Neural cell (in vitro differentiated cells): Measurements from ENCODE around the gene SRC. TPM values are rescaled to one million over a fixed set of nuclear protein-coding genes. Genes with fewer than 3 reads are reported as not detected.

Experiments used
- H2AFZ ChIP-seq: fragments of 200-600, 300-800 bp; sonication (generic), shearing (Covaris generic); 2 replicates; pipeline ENCODE4 v1.6.0; 2014; ENCODE audit warnings: low read depth, mild to moderate bottlenecking, antibody characterized with exemption, low read length, moderate library complexity
- H3F3A ChIP-seq: fragments of 200-600 bp; shearing (Covaris generic); 2 replicates; pipeline ENCODE4 v1.6.1; 2016; ENCODE audit warnings: mild to moderate bottlenecking, moderate library complexity, mixed read lengths, antibody characterized with exemption, low read length; ENCODE audit not compliant: insufficient read depth, poor library complexity, severe bottlenecking
- H3K27ac ChIP-seq: fragments of 200-600, 300-800 bp; sonication (generic), shearing (Covaris generic); 2 replicates; pipeline ENCODE4 v1.5.1; 2014; ENCODE audit warnings: mild to moderate bottlenecking, low read length, moderate library complexity
- H3K27me3 ChIP-seq: fragments of 300-800, 200-600 bp; sonication (generic), shearing (Covaris generic); 2 replicates; pipeline ENCODE4 v1.6.0; 2014; ENCODE audit warnings: mild to moderate bottlenecking, low read depth, low read length, moderate library complexity; ENCODE audit not compliant: insufficient read depth
- H3K36me3 ChIP-seq: fragments of 300-800, 200-600 bp; sonication (generic), shearing (Covaris generic); 2 replicates; pipeline ENCODE4 v1.5.1; 2014; ENCODE audit warnings: mild to moderate bottlenecking, antibody characterized with exemption, low read length, moderate library complexity; ENCODE audit not compliant: insufficient read depth
- H3K4me2 ChIP-seq: fragments of 300-800, 200-600 bp; sonication (generic), shearing (Covaris generic); 2 replicates; pipeline ENCODE4 v1.6.0; 2014; ENCODE audit warnings: mild to moderate bottlenecking, low read length
- H3K4me3 ChIP-seq: fragments of 300-800, 200-600 bp; sonication (generic), shearing (Covaris generic); 2 replicates; pipeline ENCODE4 v1.5.1; 2014; ENCODE audit warnings: mild to moderate bottlenecking, low read length, moderate library complexity
- H3K79me2 ChIP-seq: fragments of 200-600 bp; shearing (Covaris generic); replicated peaks from 2 replicates; pipeline ENCODE4 v1.6.0; 2014; ENCODE audit warnings: mild to moderate bottlenecking, low read length, moderate library complexity; ENCODE audit not compliant: insufficient read depth
- H3K9ac ChIP-seq: fragments of 300-800, 200-600 bp; sonication (generic), shearing (Covaris generic); 2 replicates; pipeline ENCODE4 v1.6.1; 2016; ENCODE audit warnings: mild to moderate bottlenecking, low read length, mixed read lengths
- H3K9me2 ChIP-seq: fragments of 200-600 bp; shearing (Covaris generic); 2 replicates; pipeline ENCODE4 v1.6.1; 2016; ENCODE audit warnings: mild to moderate bottlenecking, low read length, mixed read lengths; ENCODE audit not compliant: insufficient read depth
- H3K9me3 ChIP-seq: fragments of 200-600, 300-800 bp; sonication (generic), shearing (Covaris generic); 2 replicates; pipeline ENCODE4 v1.6.1; 2016; ENCODE audit warnings: mild to moderate bottlenecking, mixed run types, low read length, moderate library complexity, mixed read lengths
- H4K20me1 ChIP-seq: fragments of 200-600 bp; shearing (Covaris generic); 2 replicates; pipeline ENCODE4 v1.6.1; 2016; ENCODE audit warnings: mild to moderate bottlenecking, mixed run types; ENCODE audit not compliant: insufficient read depth
- CTCF ChIP-seq: fragments of 450-650 bp; IDR thresholded peaks from 2 replicates; pipeline ENCODE4 v1.5.1; 2014; ENCODE audit warnings: antibody characterized with exemption, mild to moderate bottlenecking, moderate library complexity; ENCODE audit not compliant: poor library complexity, severe bottlenecking
- EP300 ChIP-seq: fragments of 450-650 bp; conservative IDR thresholded peaks from 2 replicates; pipeline ENCODE4 v1.6.1; 2014; ENCODE audit warnings: antibody characterized with exemption, mild to moderate bottlenecking, moderate library complexity; ENCODE audit not compliant: poor library complexity, severe bottlenecking
- EZH2 ChIP-seq: fragments of 200-600, 300-800 bp; shearing (Covaris generic), sonication (generic); IDR thresholded peaks from 2 replicates; pipeline ENCODE4 v1.6.1; 2014; ENCODE audit warnings: antibody characterized with exemption, low read length, borderline replicate concordance, mild to moderate bottlenecking; ENCODE audit not compliant: insufficient read depth, poor library complexity, severe bottlenecking
- RAD21 ChIP-seq: fragments of 450-650 bp; conservative IDR thresholded peaks from 2 replicates; pipeline ENCODE4 v1.6.1; 2014; ENCODE audit warnings: antibody characterized with exemption, mild to moderate bottlenecking, moderate library complexity
- REST ChIP-seq: IDR thresholded peaks from 2 replicates; pipeline ENCODE4 v1.6.1; 2012; ENCODE audit warnings: borderline replicate concordance
- SMC3 ChIP-seq: fragments of 450-650 bp; conservative IDR thresholded peaks from 2 replicates; pipeline ENCODE4 v1.6.1; 2014; ENCODE audit warnings: antibody characterized with exemption, mild to moderate bottlenecking, moderate library complexity; ENCODE audit not compliant: poor library complexity
- TAF1 ChIP-seq: IDR thresholded peaks from 2 replicates; pipeline ENCODE4 v1.6.1; 2012; ENCODE audit warnings: low read depth
- polyA plus RNA-seq: library from polyadenylated mRNA; depleted of rRNA; stranded (reverse); fragments of >200 nt; gene quantifications from 2 replicates; pipeline ENCODE4 v1.2.3, GENCODE V29; 2014

Gene SRC
- polyA plus RNA-seq, 1 donor from 2014 or later: 39.0 TPM

GRCh38 chr20:37335642-37336368, 10.1 kb upstream of the SRC start:
- Histone ChIP-seq H3F3A (no peaks in the 10 kb centered on the region), H3K79me2 (no peaks in the 10 kb centered on the region), H3K27ac (no peak overlapping the region), H3K4me2 (no peak overlapping the region), H4K20me1 (no peaks in the 10 kb centered on the region), H3K4me3 (no peak overlapping the region), H3K27me3 (no peaks in the 10 kb centered on the region), H3K36me3 (no peaks in the 10 kb centered on the region), H3K9ac (no peak overlapping the region), H3K9me2 (no peaks in the 10 kb centered on the region), H3K9me3 (no peaks in the 10 kb centered on the region), H2AFZ (no peak overlapping the region)
- no peak for TF ChIP-seq EZH2
- no peak for TF ChIP-seq TAF1
- TF ChIP-seq SMC3: no peak
- TF ChIP-seq EP300: no peak
- no peak for TF ChIP-seq REST
- no peak for TF ChIP-seq RAD21
- TF ChIP-seq CTCF: no peak

GRCh38 chr20:37336369-37337207, 9.4 kb upstream of the SRC start:
- Histone ChIP-seq H3K4me3 (no peak overlapping the region), H3K9ac (no peak overlapping the region), H3K27ac (no peak overlapping the region), H3K27me3 (no peaks in the 10 kb centered on the region), H4K20me1 (no peaks in the 10 kb centered on the region), H3K4me2 (no peak overlapping the region), H2AFZ (no peak overlapping the region), H3F3A (no peaks in the 10 kb centered on the region), H3K36me3 (no peaks in the 10 kb centered on the region), H3K9me2 (no peaks in the 10 kb centered on the region), H3K79me2 (no peaks in the 10 kb centered on the region), H3K9me3 (no peaks in the 10 kb centered on the region)
- no peak for TF ChIP-seq REST
